ENCODE data around the gene ADAP1.

DNA sequence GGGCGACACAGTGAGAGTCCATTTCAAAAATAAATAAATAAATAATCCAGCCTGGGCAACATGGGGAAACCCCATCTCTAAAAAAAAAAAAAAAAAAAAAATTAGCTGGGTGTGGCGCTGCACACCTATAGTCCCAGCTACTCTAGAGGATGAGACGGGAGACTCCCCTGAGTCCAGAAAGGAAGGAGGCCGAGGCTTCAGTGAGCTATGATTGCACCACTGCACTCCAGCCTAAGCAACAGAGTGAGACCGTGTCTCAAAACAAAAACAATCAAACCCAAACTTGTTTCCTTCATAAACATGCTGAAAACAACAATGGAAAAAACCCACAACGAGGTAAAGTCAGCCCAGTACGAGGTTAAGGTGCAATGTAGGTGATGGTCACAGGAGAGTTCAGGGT lies 19.7 kb upstream of the ADAP1 start:
- no peak for TF ChIP-seq POLR2A (IDR thresholded peaks at IDR 0.05)
- TF ChIP-seq, protein P1, sequence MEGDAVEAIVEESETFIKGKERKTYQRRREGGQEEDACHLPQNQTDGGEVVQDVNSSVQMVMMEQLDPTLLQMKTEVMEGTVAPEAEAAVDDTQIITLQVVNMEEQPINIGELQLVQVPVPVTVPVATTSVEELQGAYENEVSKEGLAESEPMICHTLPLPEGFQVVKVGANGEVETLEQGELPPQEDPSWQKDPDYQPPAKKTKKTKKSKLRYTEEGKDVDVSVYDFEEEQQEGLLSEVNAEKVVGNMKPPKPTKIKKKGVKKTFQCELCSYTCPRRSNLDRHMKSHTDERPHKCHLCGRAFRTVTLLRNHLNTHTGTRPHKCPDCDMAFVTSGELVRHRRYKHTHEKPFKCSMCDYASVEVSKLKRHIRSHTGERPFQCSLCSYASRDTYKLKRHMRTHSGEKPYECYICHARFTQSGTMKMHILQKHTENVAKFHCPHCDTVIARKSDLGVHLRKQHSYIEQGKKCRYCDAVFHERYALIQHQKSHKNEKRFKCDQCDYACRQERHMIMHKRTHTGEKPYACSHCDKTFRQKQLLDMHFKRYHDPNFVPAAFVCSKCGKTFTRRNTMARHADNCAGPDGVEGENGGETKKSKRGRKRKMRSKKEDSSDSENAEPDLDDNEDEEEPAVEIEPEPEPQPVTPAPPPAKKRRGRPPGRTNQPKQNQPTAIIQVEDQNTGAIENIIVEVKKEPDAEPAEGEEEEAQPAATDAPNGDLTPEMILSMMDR (IDR thresholded peaks at IDR 0.05) = no peak
- no peak for TF ChIP-seq POLR2AphosphoS5 (IDR thresholded peaks at IDR 0.05)
- no peak for TF ChIP-seq EP300 (IDR thresholded peaks at IDR 0.05)

Measured in sigmoid colon (tissue), 4 donors.